Upper lobe of right lung (tissue), 1 donor: ENCODE measurements around the gene SPATA7. TPM values are rescaled to one million over a fixed set of nuclear protein-coding genes. Genes with fewer than 3 reads are reported as not detected.
A peak's percentile ranks its signal among the peaks of the same experiment; 100 is the strongest.
"Not testable (repeated sequence)": the region's sequence is repeated elsewhere in the genome, so short reads cannot be mapped to it uniquely, and the experiment has no call there.

Experiments
- ATAC-seq: fragments of 200-7000 bp; cut with Tn5 transposase; one replicate; pipeline ENCODE4 v1.9.1; 2020; ENCODE audit warnings: mild to moderate bottlenecking, moderate library complexity
- DNase-seq: peaks from one replicate; pipeline ENCODE4 v3.0.0-alpha.2; 2020
- H3K27ac ChIP-seq: fragments of 200-600 bp; one replicate; pipeline ENCODE4 v1.8.0; 2022
- H3K27me3 ChIP-seq: fragments of 200-600 bp; one replicate; pipeline ENCODE4 v1.8.0; 2022; ENCODE audit warnings: mild to moderate bottlenecking
- H3K36me3 ChIP-seq: fragments of 200-600 bp; one replicate; pipeline ENCODE4 v1.8.0; 2022
- H3K4me1 ChIP-seq: fragments of 200-600 bp; one replicate; pipeline ENCODE4 v1.8.0; 2022
- H3K4me3 ChIP-seq: fragments of 200-600 bp; one replicate; pipeline ENCODE4 v1.8.0; 2022; ENCODE audit warnings: mild to moderate bottlenecking
- H3K9me3 ChIP-seq: fragments of 200-600 bp; one replicate; pipeline ENCODE4 v1.8.0; 2022
- intact Hi-C: fragments of 100-400 bp; cut with DNase I; formaldehyde crosslinking; loops from one replicate; pipeline ENCODE4 v1.11.0; 2022
- total RNA-seq: library from RNA; stranded (reverse); fragmentation: NEBNext Ultra II Directional; extraction: Animal tissue kit (Norgen Biotek cat#: 25700); gene quantifications from one replicate; pipeline ENCODE4 v1.2.1, GENCODE V29; 2021
- TF ChIP-seq, protein P1 (sequence below): fragments of 200-600 bp; IDR thresholded peaks from one replicate; pipeline ENCODE4 v1.8.0; 2022; ENCODE audit warnings: antibody characterized with exemption
- donor health status: DM: no; HTN: yes; CAD: no; lungs with severe emphysema.

SPATA7 gene
- total RNA-seq, 1 donor from 2014 or later = 12.3 TPM

DNA sequence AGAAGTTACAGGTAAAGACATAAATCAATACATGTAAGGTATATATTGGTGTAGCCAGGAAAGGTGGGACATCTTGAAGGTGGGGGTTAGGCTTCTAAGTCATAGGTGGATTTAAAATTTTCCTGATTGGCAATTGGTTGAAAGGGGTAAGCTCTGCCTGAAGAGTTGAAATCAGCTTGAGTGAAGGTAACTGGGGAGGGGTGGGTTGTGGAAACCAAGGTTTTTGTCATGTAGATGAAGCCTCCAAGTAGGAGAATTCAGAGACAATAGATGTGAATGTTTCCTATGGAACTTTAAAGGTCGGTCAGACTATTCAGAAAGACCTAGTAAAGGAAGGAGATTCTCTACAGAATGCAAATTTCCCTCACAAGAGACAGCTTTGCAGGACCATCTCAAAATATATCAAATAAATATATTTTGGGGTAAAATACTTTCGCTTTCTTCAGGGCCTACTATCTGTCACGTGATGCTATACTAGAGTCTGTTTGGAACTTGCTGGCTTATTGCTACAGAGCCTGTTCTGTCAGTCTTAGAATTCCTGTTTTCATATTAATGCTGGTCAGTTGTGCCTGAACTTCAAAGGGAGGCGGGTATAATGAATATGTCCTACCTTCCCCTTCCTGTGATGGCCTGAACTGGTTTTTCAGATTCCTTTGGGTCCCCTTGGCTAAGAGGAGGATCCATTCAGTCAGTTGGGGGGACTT is 20.6 kb upstream of the SPATA7 start:
- DNase-seq = no peak

DNA sequence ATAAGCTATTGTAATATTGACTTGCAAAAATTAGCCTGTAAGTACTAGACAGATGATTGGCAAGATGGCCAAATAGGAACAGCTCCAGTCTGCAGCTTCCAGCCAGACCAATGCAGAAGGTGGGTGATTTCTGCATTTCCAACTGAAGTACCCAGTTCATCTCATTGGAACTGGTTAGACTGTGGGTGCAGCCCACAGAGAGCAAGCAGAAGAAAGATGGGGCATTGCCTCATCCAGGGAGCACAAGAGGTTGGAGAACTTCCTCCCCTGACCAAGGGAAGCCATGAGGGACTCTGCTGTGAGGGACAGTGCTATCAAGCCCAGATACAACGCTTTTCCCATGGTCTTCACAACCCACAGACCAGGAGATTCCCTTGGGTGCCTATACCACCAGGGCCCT is 16.0 kb upstream of the SPATA7 start:
- ATAC-seq = no peak
- no peak for DNase-seq
- Histone ChIP-seq H3K27me3 (peaks cover 4% of the 10 kb centered on the region), H3K9me3 (no peaks in the 10 kb centered on the region), H3K36me3 (no peaks in the 10 kb centered on the region), H3K27ac (no peak overlapping the region), H3K4me1 (no peaks in the 10 kb centered on the region), H3K4me3 (no peak overlapping the region)
- TF ChIP-seq, protein P1, sequence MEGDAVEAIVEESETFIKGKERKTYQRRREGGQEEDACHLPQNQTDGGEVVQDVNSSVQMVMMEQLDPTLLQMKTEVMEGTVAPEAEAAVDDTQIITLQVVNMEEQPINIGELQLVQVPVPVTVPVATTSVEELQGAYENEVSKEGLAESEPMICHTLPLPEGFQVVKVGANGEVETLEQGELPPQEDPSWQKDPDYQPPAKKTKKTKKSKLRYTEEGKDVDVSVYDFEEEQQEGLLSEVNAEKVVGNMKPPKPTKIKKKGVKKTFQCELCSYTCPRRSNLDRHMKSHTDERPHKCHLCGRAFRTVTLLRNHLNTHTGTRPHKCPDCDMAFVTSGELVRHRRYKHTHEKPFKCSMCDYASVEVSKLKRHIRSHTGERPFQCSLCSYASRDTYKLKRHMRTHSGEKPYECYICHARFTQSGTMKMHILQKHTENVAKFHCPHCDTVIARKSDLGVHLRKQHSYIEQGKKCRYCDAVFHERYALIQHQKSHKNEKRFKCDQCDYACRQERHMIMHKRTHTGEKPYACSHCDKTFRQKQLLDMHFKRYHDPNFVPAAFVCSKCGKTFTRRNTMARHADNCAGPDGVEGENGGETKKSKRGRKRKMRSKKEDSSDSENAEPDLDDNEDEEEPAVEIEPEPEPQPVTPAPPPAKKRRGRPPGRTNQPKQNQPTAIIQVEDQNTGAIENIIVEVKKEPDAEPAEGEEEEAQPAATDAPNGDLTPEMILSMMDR = no peak
- intact Hi-C loops = no loop called here

More for the DNA sequence above, 20.6 kb upstream of the SPATA7 start:
- H3K9me3 ChIP-seq = no peaks in the 10 kb centered on the region
- intact Hi-C loops = no loop called here
- H3K27ac ChIP-seq = no peak overlapping the region
- H3K4me1 ChIP-seq = no peaks in the 10 kb centered on the region
- no peaks in the 10 kb centered on the region for H3K36me3 ChIP-seq
- TF ChIP-seq, protein P1 = no peak
- no peaks in the 10 kb centered on the region for H3K27me3 ChIP-seq
- no peak overlapping the region for H3K4me3 ChIP-seq
- ATAC-seq = no peak

DNA sequence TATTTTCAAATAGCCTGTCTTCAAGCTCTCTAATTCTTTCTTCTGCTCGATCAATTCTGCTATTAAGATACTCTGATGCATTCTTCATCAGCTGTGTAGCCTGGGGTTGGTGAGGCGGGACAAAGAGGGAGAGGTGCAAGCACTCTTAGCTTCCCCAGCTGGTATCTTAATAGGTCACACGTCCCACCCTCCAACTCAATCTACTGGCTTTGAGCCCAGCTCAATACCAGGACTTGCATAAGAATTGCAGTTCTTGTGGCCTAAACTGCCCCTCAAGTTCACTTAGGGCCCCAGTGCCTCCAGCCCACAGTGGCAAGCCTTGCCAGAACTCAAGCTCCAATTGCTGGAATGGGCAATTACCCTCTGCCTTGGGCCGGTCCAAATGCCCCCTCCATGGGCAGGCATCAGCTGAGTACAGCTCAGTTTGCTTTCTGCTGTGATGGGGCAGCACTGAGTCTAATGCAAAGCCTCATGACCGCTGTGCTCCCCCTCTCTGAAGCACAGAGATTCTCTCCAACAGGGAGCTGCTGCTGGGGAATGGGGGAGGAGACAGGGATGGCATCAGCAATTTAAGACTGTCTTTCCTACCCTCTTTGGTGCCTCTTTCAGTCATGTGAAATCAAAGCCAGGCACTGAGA is 5.6 kb upstream of the SPATA7 start:
- Histone ChIP-seq H3K4me3 (no peak overlapping the region), H3K27ac (no peak overlapping the region), H3K4me1 (no peaks in the 10 kb centered on the region), H3K27me3 (no peaks in the 10 kb centered on the region), H3K9me3 (no peaks in the 10 kb centered on the region), H3K36me3 (no peaks in the 10 kb centered on the region)
- TF ChIP-seq, protein P1 = no peak
- intact Hi-C loops = no loop called here
- no peak for DNase-seq
- peak; percentile 14 for ATAC-seq

DNA sequence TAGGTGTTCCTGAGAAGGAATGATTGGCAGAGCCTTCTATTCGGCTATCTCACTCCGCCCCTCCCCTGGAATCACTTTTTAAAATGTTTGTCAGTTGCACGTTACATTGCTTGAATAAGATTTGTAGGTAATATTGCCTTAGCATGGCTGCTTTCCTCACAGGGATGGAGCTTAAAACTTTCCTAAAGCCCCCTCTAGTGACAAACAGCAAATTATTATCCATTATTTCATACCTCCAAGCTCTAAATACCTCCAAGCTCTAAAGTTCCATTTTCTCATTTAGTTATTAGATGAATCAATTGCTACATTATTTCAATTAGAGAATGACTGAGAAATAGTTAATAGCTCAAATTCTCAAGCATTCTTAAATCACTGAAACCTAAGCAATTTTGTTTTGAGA is 5.1 kb upstream of the SPATA7 start:
- no peaks in the 10 kb centered on the region for H3K36me3 ChIP-seq
- no peak overlapping the region for H3K27ac ChIP-seq
- no peaks in the 10 kb centered on the region for H3K4me1 ChIP-seq
- intact Hi-C loops = no loop called here
- ATAC-seq = no peak
- DNase-seq = no peak
- TF ChIP-seq, protein P1 = no peak
- H3K4me3 ChIP-seq = no peak overlapping the region
- no peaks in the 10 kb centered on the region for H3K9me3 ChIP-seq
- H3K27me3 ChIP-seq = no peaks in the 10 kb centered on the region

DNA sequence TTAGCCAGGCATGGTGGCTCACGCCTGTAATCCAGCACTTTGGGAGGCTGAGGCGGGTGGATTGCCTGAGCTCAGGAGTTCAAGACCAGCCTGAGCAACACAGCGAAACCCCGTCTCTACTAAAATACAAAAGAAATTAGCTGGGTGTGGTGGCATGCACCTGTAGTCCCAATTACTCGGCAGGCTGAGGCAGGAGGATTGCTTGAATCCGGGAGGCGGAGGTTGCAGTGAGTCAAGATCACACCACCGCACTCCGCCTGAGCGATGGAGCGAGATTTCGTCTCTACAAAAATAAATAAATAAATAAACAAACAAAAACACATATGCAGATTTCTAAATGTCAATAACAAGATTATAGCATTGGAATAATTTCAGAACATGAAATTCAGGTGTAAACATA is 3.8 kb upstream of the SPATA7 start:
- H3K9me3 ChIP-seq, intact Hi-C loops, H3K27me3 ChIP-seq, H3K4me1 ChIP-seq, H3K36me3 ChIP-seq, DNase-seq, H3K4me3 ChIP-seq, H3K27ac ChIP-seq, ATAC-seq: not testable (repeated sequence)

DNA sequence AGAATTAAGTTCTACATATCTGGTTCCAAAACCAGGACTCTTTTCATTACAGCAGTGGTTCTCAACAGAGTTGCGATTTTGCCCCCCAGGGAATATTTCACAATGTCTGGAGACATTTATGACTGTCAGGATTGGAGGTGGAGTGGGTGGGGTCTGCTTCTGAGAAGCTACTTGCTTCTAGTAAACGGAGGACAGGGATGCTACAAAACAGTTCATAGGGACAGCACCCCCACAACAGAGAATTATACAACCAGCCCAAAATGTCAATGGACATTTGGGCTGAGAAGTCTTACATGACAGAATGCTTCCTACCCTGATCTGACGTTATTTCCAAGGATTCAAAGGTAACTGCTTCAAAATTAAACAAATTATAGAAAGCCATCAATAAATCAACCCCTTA is 739 bp upstream of the SPATA7 start:
- no peak for DNase-seq
- H3K36me3 ChIP-seq = no peaks in the 10 kb centered on the region
- H3K4me3 ChIP-seq = peak overlapping the region; percentile 95
- peak overlapping the region; percentile 88 for H3K27ac ChIP-seq
- TF ChIP-seq, protein P1 = no peak
- no peak for ATAC-seq
- H3K9me3 ChIP-seq = no peaks in the 10 kb centered on the region
- intact Hi-C loops = no loop called here
- no peaks in the 10 kb centered on the region for H3K4me1 ChIP-seq
- no peaks in the 10 kb centered on the region for H3K27me3 ChIP-seq
